Measurements from ENCODE around the gene KIAA0319L.

The KIAA0319L gene

GRCh38 chr1:35406103-35406502, 151.1 kb downstream of the KIAA0319L start:
- no peak for DNase-seq (ENCODE audit: low read depth)

GRCh38 chr1:35401049-35401448, 156.2 kb downstream of the KIAA0319L start:
- H3K4me3 ChIP-seq (replicated peaks; ENCODE audit: low read depth, low read length) = no peak overlapping the region
- no peak for TF ChIP-seq CTCF (IDR thresholded peaks at IDR 0.05; ENCODE audit: low read length, missing control alignments)
- no peak for DNase-seq (ENCODE audit: low read depth)

More at GRCh38 chr1:35406103-35406502, 151.1 kb downstream of the KIAA0319L start:
- TF ChIP-seq CTCF (IDR thresholded peaks at IDR 0.05; ENCODE audit: low read length, missing control alignments) = no peak
- H3K4me3 ChIP-seq (replicated peaks; ENCODE audit: low read depth, low read length) = no peak overlapping the region

- no peak for DNase-seq (ENCODE audit: low read depth)
- no peak overlapping the region for H3K4me3 ChIP-seq (replicated peaks; ENCODE audit: low read depth, low read length)
- no peak for TF ChIP-seq CTCF (IDR thresholded peaks at IDR 0.05; ENCODE audit: low read length, missing control alignments)
These were observed 158.5 kb downstream of the KIAA0319L start for GRCh38 chr1:35398739-35399138.

- DNase-seq (ENCODE audit: low read depth) = no peak
- no peak overlapping the region for H3K4me3 ChIP-seq (replicated peaks; ENCODE audit: low read depth, low read length)
- TF ChIP-seq CTCF (IDR thresholded peaks at IDR 0.05; ENCODE audit: low read length, missing control alignments) = no peak
These were observed 162.8 kb downstream of the KIAA0319L start for GRCh38 chr1:35394386-35394785.

GRCh38 chr1:35390600-35391494, 166.4 kb downstream of the KIAA0319L start:
- DNase-seq (ENCODE audit: low read depth) = no peak
- no peak overlapping the region for H3K4me3 ChIP-seq (replicated peaks; ENCODE audit: low read depth, low read length)
- no peak for TF ChIP-seq CTCF (IDR thresholded peaks at IDR 0.05; ENCODE audit: low read length, missing control alignments)

- no peak for DNase-seq (ENCODE audit: low read depth)
- H3K4me3 ChIP-seq (replicated peaks; ENCODE audit: low read depth, low read length) = no peak overlapping the region
- TF ChIP-seq CTCF (IDR thresholded peaks at IDR 0.05; ENCODE audit: low read length, missing control alignments) = no peak
These were observed 170.2 kb downstream of the KIAA0319L start for GRCh38 chr1:35386959-35387358.

- no peak for TF ChIP-seq CTCF (IDR thresholded peaks at IDR 0.05; ENCODE audit: low read length, missing control alignments)
- H3K4me3 ChIP-seq (replicated peaks; ENCODE audit: low read depth, low read length) = no peak overlapping the region
- no peak for DNase-seq (ENCODE audit: low read depth)
These were observed 170.9 kb downstream of the KIAA0319L start for GRCh38 chr1:35386290-35386689.
